ENCODE results near the gene GPR149.
"Not testable (repeated sequence)": the region's sequence is repeated elsewhere in the genome, so short reads cannot be mapped to it uniquely, and the experiment has no call there.

Gene GPR149

GRCh38 chr3:154430014-154430413, at the start of gene GPR149:
Gene GPR149, minus strand, starts transcription at chr3:154430190. Its CDS starts 575 bp downstream, at chr3:154429615.
- TF ChIP-seq CTCF (IDR thresholded peaks at IDR 0.05; ENCODE audit: extremely low read depth, insufficient read depth, missing control alignments) = no peak
- DNase-seq (ENCODE audit: low spot score) = no peak
- in situ Hi-C loops (cut with MboI; ENCODE audit: low pct_unique_long_range_greater_than_20kb, low sequenced_read_pairs, unreplicated experiment) = no loop called here

GRCh38 chr3:154473769-154474168, 43.8 kb upstream of the GPR149 start:
- no peak for TF ChIP-seq CTCF (IDR thresholded peaks at IDR 0.05; ENCODE audit: extremely low read depth, insufficient read depth, missing control alignments)
- in situ Hi-C loops (cut with MboI; ENCODE audit: low pct_unique_long_range_greater_than_20kb, low sequenced_read_pairs, unreplicated experiment) = no loop called here
- DNase-seq (ENCODE audit: low spot score) = no peak

GRCh38 chr3:154469585-154469984, 39.6 kb upstream of the GPR149 start:
- DNase-seq (ENCODE audit: low spot score) = no peak
- in situ Hi-C loops (cut with MboI; ENCODE audit: low pct_unique_long_range_greater_than_20kb, low sequenced_read_pairs, unreplicated experiment) = no loop called here
- TF ChIP-seq CTCF (IDR thresholded peaks at IDR 0.05; ENCODE audit: extremely low read depth, insufficient read depth, missing control alignments) = no peak

GRCh38 chr3:154464440-154465190, 34.6 kb upstream of the GPR149 start:
- TF ChIP-seq CTCF (IDR thresholded peaks at IDR 0.05; ENCODE audit: extremely low read depth, insufficient read depth, missing control alignments) = no peak
- in situ Hi-C loops (cut with MboI; ENCODE audit: low pct_unique_long_range_greater_than_20kb, low sequenced_read_pairs, unreplicated experiment) = no loop called here
- no peak for DNase-seq (ENCODE audit: low spot score)

- TF ChIP-seq CTCF (IDR thresholded peaks at IDR 0.05; ENCODE audit: extremely low read depth, insufficient read depth, missing control alignments) = no peak
- DNase-seq (ENCODE audit: low spot score) = no peak
- in situ Hi-C loops (cut with MboI; ENCODE audit: low pct_unique_long_range_greater_than_20kb, low sequenced_read_pairs, unreplicated experiment) = no loop called here
Measured at GRCh38 chr3:154458560-154458959, 28.6 kb upstream of the GPR149 start.

GRCh38 chr3:154439081-154439480, 9.1 kb upstream of the GPR149 start:
- in situ Hi-C loops (cut with MboI; ENCODE audit: low pct_unique_long_range_greater_than_20kb, low sequenced_read_pairs, unreplicated experiment) = not testable (repeated sequence)

GRCh38 chr3:154431043-154431442, 1.1 kb upstream of the GPR149 start:
- in situ Hi-C loops (cut with MboI; ENCODE audit: low pct_unique_long_range_greater_than_20kb, low sequenced_read_pairs, unreplicated experiment) = no loop called here
- no peak for TF ChIP-seq CTCF (IDR thresholded peaks at IDR 0.05; ENCODE audit: extremely low read depth, insufficient read depth, missing control alignments)
- no peak for DNase-seq (ENCODE audit: low spot score)

More at GRCh38 chr3:154439081-154439480, 9.1 kb upstream of the GPR149 start:
- DNase-seq (ENCODE audit: low spot score) = not testable (repeated sequence)
